HG02938 (cell line): ENCODE results near the gene SH3BP4.

Experiments
- ATAC-seq: cut with Tn5 transposase; IDR thresholded peaks from one replicate; pipeline ENCODE4 v1.9.1; 2021; ENCODE audit warnings: mild to moderate bottlenecking, moderate library complexity; ENCODE audit not compliant: unreplicated experiment

SH3BP4 gene, protein sequence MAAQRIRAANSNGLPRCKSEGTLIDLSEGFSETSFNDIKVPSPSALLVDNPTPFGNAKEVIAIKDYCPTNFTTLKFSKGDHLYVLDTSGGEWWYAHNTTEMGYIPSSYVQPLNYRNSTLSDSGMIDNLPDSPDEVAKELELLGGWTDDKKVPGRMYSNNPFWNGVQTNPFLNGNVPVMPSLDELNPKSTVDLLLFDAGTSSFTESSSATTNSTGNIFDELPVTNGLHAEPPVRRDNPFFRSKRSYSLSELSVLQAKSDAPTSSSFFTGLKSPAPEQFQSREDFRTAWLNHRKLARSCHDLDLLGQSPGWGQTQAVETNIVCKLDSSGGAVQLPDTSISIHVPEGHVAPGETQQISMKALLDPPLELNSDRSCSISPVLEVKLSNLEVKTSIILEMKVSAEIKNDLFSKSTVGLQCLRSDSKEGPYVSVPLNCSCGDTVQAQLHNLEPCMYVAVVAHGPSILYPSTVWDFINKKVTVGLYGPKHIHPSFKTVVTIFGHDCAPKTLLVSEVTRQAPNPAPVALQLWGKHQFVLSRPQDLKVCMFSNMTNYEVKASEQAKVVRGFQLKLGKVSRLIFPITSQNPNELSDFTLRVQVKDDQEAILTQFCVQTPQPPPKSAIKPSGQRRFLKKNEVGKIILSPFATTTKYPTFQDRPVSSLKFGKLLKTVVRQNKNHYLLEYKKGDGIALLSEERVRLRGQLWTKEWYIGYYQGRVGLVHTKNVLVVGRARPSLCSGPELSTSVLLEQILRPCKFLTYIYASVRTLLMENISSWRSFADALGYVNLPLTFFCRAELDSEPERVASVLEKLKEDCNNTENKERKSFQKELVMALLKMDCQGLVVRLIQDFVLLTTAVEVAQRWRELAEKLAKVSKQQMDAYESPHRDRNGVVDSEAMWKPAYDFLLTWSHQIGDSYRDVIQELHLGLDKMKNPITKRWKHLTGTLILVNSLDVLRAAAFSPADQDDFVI

DNA sequence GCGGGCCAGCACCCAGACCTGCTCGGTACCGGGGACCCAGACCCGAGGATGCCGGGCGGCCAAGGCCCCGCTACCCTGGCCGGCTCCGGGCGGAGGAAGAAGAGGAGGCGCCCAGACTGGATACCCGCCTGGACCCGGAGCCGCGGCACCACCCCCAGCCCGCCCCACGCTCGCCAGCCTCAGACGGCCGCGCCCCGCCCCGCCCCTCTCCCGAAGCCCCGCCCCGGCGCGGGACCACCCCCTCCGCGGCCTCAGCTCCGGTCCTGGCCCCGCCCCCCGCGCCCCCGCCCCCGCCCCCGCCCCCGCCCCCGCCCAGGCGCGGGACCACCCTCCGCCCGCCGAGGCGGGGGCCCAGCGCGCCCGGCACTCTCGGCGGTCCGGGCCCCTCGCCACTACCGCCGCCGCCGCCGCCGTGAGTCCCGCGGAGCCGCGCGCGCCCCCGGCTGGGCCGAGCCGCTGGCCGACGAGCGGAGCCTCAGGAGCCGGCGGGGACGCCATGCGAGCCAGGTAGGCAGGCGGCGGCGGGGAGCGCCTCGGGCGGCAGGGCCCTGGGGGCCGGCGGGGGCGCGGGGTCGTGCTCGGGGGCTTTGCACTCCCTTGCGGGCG lies at the start of gene SH3BP4:
Gene SH3BP4, plus strand, starts transcription at position 354 of the 606 bp plus-strand sequence. CDS start 82,986 bp downstream, outside the sequence.
- ATAC-seq = no peak

DNA sequence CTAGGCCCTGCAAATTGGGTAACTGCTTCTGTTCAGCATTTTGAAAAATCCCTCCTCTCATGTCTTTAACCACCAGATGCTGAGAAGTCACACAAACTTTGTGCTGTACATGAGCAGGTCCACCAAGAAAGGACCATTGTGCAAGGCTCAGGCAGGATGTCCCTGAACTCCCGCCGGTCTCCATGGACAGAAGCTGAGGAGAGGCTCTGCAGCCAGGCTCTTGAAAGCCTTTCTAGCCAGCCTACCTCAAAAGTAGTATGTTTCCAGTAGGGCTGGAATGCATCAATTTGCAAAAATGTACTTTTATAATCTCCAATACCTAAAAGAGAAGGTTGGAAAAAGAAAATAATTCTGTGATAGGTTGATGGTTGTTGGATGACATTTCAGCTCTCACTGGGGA lies 47.0 kb upstream of the SH3BP4 start:
- ATAC-seq = no peak

DNA sequence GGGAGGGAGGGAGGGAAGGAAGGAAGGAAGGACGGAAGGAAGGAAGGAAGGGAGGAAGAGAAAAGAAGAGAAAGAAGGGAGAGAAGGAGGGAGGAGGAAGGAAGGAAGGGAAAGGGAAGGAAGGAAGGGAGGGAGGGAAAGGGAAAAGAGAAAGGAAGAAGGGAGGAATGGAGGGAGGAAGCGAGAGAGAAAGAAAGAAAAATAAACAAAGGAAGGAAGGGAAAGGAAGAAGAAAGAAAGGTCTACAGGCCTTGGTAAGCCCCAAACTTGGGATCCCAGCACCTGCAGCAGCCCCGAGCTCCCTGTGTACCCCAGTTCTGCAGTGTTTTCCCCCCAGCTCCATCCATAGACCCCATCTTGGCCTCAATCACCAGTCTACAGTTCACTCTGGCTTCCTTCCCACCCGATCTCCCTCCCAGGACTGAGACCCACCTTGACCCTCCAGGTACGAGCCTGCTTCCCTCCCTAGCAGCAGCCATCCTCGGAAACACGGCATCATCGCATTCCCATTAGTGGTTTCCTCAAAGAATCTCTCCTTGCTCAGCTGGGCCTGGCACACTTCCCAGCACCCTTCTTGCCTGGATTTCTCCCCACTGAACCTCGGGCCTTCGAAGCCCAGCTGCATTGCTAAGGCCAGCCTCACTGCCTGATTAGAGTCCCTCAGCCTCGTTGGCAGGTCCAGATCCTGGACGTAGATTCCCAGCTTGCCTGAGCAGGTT lies 46.1 kb upstream of the SH3BP4 start:
- ATAC-seq = no peak

DNA sequence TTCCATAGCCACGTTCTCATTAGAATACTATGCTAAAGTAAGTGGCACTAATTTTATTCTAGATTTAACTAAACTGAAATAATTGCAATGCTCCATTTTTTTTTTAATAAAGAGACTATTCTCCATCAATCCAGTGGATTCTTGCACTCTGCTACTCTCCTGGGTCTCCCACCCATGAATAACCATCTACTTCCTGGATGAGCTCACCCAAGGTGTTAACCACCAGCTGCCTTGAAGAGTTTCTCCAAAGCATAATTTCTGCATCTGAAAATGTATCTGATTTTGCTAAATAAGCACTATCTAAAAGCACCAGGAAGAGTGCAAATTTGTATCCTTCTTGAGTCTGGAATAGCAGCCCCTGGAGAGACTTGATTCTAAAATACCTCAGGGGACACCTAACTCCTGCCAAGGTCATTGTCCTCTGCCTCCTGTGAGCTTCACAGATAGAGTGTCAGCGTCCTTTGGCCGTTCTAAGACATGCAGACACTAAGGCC lies 41.6 kb upstream of the SH3BP4 start:
- ATAC-seq = no peak

DNA sequence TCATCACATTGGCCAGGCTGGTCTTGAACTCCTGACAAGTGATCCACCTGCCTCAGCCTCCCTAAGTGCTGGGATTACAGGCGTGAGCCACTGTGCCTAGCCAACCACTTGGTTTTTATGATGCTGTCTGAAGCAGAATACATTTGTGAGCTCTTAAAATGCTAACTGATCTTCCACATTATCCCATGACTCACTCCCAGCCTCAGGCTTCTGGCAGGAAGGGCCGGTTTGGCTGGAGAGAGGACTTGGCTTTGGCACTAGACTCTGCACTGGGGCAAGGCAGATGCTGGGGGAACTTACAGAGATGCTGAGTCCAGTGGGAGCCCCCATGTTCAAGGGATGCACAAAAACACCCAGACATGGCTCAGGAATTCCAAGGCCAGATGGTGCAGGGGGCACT lies 40.5 kb upstream of the SH3BP4 start:
- ATAC-seq = no peak

DNA sequence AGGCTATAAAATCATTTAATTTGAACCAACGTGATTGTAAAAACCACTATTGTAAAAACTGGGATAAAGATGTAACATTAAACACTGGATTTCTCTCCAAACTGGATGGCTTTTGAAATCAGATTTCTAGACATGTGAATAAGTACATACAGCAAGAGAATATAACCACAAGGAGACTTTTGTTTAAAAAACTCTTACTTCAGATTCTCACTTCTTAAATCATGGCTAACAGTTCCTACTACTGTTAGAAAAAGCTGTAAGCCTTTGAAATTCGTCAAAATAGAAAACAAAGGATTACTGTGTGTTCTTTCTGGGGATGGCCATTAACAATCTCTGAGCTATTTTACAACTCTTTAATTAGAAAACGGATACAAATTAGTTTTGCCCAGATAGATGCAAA lies 39.4 kb upstream of the SH3BP4 start:
- no peak for ATAC-seq

DNA sequence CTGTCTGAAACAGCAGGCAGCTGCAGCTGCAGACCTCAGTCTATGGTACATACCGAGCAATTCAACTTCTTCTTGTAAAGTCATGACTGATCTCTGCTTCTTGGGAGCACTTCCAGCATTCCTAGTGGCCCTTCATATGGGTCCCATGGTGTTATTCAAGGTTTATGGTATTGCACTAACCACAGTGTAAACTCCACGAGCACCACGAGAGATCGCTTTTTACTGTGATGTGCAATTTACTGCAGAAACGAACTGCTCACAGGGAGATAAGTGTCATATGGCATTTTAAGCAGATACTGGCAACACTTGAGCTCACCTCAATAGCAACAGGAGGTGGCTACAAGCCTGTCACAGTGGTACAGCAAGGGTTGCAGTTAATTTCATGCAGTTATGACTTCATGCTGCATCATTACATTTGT lies 38.6 kb upstream of the SH3BP4 start:
- no peak for ATAC-seq

DNA sequence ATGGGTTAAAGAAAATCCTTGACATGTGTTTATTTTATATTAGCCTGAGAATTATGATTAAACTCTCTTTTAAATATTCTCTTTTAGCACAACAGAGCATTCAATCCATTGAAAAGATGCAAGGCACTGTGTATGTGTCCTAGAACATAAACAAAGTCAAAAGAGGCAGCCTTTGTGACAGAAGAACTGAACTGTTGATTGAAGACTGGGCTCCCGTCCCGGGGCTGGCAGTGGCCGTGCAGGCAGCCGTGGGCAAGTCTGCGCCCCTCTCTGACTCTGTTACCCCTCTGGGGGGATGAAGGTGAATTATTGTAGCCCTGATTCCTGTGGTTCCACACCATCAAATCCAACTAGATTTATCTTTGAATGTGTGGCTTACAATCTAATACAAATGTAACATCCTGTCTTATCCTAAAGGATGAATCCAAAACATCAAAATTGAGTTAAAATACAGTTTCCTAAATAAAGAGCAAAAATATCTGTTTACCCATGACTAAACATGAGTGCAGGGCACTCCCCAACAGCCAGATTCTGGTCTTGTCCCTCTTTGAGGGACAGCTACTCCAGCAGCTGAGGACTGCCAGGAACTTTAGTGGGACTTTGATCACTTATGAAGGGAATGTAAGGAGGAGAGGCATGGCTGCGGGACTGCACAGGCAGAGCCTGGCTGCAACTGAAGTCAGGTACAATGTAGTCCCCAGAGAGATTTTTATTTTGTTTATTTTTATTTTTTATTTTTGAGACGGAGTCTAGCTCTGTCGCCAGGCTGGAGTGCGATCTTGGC lies 37.3 kb upstream of the SH3BP4 start:
- ATAC-seq = no peak

DNA sequence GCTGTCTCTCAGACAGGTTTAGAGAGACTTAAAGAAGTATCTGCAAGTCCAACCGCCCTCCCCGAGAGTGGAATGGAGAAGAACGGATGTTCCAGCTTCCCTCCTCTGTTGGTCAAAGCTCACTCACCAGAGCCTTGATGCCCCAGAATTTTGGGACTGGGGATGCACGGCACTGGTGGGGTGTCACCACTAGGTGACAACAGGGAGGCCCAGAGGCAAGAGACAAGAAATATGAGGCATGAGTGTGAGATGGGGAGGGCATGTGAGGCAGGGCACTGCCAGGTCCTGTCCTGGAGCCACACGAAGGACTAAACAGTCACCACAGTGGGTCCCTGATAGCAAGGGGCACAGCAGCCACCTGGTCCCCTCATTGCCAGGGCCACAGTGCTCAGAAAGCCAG lies 35.1 kb upstream of the SH3BP4 start:
- no peak for ATAC-seq

DNA sequence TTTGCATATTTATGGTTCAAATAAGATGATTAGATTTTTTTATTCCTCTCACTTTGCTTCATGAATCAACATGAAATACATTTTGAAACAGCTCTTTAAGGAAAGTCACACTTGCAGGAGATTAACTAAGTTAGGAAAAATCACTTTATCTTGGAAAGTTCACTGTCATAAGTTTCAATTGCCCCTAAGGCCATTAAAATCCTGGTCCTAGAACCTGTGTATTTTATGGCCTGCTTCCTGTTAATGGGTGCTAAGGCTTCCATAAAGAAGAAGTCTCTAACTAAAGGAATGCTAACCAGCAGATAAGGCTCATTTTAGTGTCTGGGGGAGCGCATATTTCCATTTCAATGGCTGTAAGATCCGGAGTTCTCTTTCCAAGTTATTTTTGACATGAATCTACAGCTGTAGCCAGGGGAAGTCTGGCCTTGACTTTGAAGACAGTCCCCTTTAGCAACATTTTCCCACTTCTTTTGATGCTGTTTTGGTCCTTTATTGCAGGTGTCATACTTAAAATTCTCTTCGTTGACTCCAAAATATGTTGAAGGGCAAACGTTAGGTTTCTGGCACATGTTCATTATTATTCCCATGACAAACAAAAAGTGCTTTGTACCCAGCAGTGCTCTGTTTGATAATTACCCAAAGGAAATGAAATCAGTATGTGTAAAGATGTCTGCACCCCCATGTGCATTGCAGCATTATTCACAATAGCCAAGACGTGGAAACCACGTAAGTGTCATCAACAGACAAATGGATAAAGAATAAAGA lies 34.4 kb upstream of the SH3BP4 start:
- no peak for ATAC-seq

DNA sequence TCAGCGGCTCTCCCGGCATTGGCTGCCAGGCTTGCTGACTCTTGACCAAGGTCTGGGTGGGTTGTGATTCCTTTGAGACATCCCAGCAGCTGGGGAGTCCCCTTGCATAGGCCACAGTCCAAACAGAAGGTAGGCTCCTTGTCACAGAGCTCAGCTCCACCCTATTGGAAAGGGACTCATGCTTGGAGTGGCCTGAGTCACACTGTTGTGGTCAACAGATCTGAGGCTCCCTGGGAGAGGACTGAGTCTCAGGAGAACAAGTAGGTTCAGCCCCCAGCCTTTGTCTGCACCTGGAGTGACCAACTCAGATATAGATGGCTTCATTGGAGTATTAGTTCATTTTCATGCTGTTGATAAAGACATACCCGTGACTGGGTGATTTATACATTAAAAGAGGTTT lies 32.1 kb upstream of the SH3BP4 start:
- ATAC-seq = no peak

DNA sequence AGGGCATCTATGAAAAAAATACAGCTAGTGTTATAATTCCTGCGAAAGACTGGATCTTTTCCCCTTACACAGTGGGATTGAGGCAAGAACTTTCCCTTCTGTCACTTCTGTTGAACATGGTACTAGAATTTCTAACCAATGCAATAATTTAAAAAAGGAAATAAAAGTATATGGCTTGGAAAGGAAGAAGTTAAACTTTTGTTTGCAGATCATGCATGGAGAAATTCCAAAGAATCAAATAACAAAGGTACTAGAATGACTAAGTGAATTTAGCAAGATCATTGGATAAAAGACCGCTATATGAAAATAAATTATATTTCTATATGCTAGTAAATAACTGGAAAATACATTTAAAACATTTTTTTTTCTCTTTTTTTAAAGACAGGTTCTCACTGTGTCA lies 31.0 kb upstream of the SH3BP4 start:
- ATAC-seq = no peak

DNA sequence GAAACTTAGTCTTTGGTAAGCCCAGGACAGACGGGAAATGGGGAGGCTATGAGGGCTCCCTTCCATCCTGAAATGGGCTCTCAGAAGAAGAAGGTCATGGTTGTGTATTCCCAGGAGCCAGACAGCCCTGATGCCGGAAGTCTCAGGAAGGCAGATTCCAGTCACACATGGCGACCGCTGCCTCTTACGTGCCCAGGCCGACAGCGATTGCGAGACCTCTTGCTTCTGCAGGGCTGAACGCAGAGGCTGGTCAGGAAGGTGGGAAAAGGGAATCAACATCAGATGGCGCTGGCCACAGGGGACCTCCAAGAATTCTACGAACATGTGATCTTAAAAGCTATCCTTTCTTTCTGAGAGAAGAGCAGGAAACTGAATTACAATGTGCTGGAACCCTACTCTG lies 22.8 kb upstream of the SH3BP4 start:
- no peak for ATAC-seq

DNA sequence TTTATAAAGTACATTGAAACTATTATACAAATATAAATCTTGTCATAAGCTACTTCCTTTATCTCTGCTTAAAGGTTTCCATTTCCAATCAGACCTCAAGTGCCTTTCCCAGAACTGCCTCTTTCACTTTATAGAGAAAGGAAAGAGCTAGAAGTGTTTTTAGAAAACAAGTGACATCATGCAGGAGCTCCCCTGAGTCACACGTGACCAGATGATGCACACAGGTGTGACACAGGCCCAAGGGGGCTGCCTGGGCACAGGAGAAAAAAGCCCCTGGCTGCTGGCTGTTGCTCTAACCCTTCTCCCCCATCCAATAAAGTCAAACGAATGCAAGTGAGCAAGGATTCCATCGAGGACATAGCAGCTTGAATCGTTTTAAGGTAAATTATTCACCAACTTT lies 21.4 kb upstream of the SH3BP4 start:
- no peak for ATAC-seq

DNA sequence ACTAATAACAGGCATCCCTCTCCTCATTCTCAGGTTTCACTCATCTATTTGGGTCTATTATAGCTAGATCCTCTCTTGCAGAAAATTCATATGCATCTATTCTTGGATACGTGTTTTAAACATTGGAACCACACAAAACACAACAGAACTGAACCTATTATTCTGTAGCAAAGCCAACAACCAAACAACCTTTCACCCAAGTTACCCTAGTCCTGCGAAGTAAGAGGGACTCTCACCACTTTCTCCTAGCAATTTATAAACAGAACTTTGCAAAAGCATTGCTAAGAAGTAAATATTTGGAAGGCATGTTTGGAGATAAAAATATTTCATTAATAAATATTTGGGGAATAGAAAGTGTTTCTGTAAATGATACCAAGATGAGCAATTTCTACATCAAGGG lies 20.4 kb upstream of the SH3BP4 start:
- no peak for ATAC-seq

DNA sequence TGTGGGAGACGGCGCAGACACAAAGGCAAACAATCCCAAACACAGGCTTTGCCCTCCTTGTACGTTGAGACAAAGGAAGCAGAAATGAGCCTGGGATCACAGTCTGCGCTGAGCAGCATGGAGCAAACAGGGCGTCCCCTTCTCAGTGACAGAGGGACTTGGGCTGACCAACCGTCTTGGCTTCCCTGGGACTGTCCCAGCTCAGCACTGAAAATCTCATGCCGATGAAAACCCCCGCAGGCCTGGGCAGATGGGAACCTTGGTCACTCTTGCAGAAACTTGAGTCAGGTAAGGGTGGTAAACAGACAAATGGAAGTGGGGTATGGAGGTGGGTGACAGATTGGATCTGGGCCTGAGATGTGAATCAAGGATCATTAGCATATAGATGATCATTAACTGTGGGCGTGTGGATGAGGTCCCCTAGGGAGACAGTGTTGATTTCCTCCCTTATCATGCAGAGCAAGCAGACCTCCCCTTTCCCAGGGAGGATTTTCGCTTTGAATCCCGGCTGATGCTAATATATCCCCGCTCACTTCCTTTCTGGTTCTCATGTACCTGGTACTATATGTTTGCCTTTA lies 19.1 kb upstream of the SH3BP4 start:
- no peak for ATAC-seq

DNA sequence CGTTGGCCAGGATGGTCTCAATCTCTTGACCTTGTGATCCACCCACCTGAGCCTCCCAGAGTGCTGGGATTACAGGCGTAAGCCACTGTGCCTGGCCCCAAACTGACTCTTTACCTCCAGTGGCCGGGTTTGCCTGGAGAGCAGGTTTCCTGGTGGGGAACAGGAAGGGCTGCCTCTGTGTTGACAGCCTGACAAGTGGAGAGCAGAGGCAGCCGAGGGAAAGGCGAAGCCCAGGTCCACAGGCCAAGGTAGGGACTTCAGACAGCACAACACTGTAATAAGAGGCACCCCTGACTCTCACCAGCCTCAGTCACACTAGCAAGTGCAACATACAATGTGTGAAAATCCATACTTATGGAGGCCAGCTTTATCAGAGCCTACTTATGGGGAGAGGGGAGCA lies 16.5 kb upstream of the SH3BP4 start:
- ATAC-seq = no peak

DNA sequence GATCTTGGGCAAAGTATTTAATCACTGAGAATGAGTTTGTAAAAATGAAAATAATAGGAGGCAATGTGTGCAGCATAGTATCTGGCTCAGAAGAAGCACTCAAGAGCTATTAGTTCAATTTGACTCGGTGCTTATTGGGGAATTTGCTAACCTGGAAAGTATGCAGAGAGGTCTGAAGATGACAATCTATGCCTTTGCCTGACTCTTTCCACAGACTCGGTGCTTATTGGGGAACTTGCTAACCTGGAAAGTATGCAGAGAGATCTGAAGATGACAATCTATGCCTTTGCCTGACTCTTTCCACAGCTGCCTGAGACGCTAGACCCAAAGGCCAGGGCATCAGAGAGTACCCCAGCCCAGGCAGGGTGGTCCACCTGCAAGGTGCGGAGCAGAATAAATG lies 12.2 kb upstream of the SH3BP4 start:
- no peak for ATAC-seq

DNA sequence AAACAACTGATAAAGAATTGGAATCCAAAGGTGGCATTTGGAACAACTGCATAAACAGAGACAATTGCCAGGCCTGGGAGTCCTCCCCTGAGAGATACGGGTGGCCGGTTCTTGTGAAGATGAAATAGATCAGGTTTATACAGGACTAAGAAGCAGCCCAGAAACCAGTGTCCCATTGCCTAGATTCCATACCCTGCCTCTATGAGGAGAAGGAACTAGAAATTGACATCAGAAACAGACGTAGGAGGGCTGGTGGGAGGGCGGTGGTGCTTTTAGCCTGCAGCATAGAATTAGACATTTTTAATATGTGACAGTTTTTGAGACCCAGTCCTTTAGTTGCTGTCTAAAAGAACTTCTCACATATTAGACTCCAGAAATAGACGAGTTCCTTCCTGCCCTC lies 11.8 kb upstream of the SH3BP4 start:
- ATAC-seq = no peak
